ENCODE results near the gene SERF1B.
"Not testable (repeated sequence)": the region's sequence is repeated elsewhere in the genome, so short reads cannot be mapped to it uniquely, and the experiment has no call there.

DNA sequence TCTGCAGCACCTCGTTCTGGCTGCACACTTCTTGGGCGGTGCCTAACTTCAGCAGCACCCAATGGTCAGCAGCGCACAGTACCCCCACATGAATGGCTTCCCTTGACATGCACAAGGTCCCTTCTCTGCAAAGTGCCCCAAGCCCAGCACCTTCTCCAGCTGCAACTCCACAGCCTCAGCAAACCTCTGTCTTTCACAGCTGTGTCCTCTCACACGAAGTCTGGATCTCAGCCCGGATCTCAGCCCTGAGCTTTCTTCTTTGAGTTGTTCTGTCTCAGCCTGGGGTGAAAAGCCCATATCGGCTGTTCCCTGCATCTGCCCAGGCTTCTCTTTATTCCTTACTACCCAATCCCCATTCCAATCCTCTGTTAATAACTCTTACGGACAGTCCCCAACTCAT lies 66.7 kb downstream of the SERF1B start:
- TF ChIP-seq SIN3A (IDR thresholded peaks at IDR 0.05; ENCODE audit: borderline replicate concordance, insufficient read depth, low read depth, low read length); POLR2AphosphoS5 (IDR thresholded peaks at IDR 0.05; ENCODE audit: low read depth, low read length): not testable (repeated sequence)
- TF ChIP-seq, protein P1, sequence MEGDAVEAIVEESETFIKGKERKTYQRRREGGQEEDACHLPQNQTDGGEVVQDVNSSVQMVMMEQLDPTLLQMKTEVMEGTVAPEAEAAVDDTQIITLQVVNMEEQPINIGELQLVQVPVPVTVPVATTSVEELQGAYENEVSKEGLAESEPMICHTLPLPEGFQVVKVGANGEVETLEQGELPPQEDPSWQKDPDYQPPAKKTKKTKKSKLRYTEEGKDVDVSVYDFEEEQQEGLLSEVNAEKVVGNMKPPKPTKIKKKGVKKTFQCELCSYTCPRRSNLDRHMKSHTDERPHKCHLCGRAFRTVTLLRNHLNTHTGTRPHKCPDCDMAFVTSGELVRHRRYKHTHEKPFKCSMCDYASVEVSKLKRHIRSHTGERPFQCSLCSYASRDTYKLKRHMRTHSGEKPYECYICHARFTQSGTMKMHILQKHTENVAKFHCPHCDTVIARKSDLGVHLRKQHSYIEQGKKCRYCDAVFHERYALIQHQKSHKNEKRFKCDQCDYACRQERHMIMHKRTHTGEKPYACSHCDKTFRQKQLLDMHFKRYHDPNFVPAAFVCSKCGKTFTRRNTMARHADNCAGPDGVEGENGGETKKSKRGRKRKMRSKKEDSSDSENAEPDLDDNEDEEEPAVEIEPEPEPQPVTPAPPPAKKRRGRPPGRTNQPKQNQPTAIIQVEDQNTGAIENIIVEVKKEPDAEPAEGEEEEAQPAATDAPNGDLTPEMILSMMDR (IDR thresholded peaks at IDR 0.05), result not testable (repeated sequence)
- TF ChIP-seq, protein P2, sequence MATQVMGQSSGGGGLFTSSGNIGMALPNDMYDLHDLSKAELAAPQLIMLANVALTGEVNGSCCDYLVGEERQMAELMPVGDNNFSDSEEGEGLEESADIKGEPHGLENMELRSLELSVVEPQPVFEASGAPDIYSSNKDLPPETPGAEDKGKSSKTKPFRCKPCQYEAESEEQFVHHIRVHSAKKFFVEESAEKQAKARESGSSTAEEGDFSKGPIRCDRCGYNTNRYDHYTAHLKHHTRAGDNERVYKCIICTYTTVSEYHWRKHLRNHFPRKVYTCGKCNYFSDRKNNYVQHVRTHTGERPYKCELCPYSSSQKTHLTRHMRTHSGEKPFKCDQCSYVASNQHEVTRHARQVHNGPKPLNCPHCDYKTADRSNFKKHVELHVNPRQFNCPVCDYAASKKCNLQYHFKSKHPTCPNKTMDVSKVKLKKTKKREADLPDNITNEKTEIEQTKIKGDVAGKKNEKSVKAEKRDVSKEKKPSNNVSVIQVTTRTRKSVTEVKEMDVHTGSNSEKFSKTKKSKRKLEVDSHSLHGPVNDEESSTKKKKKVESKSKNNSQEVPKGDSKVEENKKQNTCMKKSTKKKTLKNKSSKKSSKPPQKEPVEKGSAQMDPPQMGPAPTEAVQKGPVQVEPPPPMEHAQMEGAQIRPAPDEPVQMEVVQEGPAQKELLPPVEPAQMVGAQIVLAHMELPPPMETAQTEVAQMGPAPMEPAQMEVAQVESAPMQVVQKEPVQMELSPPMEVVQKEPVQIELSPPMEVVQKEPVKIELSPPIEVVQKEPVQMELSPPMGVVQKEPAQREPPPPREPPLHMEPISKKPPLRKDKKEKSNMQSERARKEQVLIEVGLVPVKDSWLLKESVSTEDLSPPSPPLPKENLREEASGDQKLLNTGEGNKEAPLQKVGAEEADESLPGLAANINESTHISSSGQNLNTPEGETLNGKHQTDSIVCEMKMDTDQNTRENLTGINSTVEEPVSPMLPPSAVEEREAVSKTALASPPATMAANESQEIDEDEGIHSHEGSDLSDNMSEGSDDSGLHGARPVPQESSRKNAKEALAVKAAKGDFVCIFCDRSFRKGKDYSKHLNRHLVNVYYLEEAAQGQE (IDR thresholded peaks at IDR 0.05; ENCODE audit: insufficient read depth in 1 of 2, low read depth in 2 of 2, low read length in 1 of 2), result not testable (repeated sequence)

Data from Panc1 (cell line).